Activated T-cell treated with anti-CD3 and anti-CD28 coated beads for 24 hours (primary cell): ENCODE measurements around the gene SCD5.

ENCODE experiments used
- DNase-seq: peaks from one replicate; pipeline ENCODE4 v3.0.0-alpha.2; 2020; ENCODE audit warnings: low read depth

The SCD5 gene

DNA sequence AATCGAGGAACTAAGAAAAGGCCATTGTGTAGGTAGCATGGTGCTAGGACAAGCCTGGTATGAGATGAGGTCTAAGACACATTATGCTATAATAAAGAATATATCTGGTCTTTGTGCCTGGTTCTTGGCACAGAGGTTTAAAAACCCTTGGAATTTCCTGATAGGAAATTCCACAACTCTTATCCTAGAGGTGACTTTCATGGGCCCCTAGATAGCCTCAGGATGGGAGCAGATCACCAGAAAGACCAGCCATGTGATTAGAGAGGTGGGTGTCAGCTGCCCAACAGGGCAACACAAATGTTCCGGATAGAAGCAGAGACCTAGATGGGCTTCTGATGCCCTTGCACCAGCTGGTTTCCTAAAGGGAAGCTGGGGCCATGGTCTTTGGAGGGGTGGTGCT lies 107.2 kb downstream of the SCD5 start:
- DNase-seq = no peak

- no peak for DNase-seq
Observed at GRCh38 chr4:82688091-82688795, 110.4 kb downstream of the SCD5 start.

GRCh38 chr4:82687531-82687930 lies 111.1 kb downstream of the SCD5 start:
- no peak for DNase-seq

GRCh38 chr4:82681754-82682153 lies 116.8 kb downstream of the SCD5 start:
- no peak for DNase-seq

- no peak for DNase-seq
Observed at GRCh38 chr4:82680834-82681233, 117.8 kb downstream of the SCD5 start.

DNA sequence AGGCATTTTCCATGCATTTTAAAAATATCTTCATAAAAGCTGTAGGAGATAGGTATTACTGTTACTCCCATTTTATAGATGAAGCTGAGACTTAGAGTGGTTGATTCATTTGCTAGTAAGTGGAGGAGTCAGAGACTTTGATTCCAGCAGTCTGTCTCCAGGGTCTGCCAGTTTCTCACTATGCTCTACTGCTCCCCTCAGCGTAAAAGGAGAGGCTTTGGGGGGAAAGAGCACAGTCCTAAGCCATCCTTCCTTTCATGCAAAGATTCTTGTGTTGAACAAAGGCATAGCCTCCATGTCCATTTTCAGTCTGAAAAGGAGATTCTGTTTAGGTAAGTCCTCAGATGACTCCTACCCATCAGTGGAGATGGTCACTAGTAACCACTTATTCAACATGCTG lies 119.1 kb downstream of the SCD5 start:
- DNase-seq = no peak

- DNase-seq = no peak
Observed at GRCh38 chr4:82678051-82678450, 120.5 kb downstream of the SCD5 start.

DNA sequence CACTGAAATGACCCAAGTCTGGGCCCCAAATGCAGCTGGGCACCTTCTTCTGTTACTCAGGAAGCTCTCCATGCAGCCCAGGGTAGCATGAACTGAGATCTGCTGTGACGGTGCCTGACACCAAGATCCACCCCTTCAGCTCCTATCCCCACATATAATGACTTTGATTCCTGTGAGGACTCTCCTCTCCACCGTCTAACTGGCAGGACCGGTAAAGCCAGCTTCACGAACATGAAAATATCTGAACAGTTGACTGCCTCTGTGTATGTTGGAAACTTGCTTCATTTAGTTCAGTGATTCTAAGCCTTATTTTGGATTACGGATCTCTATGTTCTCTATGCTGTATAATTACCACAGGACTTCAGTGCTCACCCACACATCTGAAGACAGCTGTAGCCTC lies 121.3 kb downstream of the SCD5 start:
- DNase-seq = no peak

- DNase-seq = no peak
Observed at GRCh38 chr4:82667761-82668480, 130.7 kb downstream of the SCD5 start.

DNA sequence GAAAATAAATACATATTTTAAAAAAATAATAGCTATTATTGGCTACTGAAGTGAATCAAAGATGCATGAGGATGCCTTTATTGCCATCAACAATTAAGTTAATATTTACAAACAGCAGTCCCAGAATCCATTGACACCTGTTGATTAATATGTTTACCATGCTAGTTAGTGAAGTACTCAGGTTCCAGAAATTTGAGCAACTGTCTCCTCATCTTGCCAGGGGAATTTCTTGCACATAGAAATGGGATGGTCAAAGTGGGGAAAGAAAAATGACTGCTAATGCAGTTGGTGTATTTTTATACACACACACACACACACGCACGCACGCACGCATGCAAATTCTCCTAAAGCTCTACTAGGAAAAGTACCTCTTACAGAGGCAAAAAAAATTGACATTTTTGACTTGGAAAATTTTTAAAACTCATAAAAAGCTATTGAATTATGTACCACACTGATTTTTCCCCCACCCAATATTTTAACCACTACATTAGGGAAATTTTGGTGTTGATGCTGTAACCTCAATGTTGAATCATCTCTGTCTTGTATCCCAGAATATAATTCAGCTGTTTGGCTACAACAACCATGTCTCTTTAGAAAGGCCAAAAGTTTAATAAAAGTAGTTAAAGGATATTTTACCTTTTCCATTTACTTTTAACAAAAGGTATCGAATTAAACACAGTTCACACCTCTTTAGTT lies 131.5 kb downstream of the SCD5 start:
- no peak for DNase-seq

GRCh38 chr4:82661181-82661992 lies 137.2 kb downstream of the SCD5 start:
- DNase-seq = no peak

- DNase-seq = no peak
Observed at GRCh38 chr4:82652062-82652461, 146.5 kb downstream of the SCD5 start.

- no peak for DNase-seq
Observed at GRCh38 chr4:82650868-82651267, 147.7 kb downstream of the SCD5 start.

- DNase-seq = no peak
Observed at GRCh38 chr4:82648356-82648755, 150.2 kb downstream of the SCD5 start.

DNA sequence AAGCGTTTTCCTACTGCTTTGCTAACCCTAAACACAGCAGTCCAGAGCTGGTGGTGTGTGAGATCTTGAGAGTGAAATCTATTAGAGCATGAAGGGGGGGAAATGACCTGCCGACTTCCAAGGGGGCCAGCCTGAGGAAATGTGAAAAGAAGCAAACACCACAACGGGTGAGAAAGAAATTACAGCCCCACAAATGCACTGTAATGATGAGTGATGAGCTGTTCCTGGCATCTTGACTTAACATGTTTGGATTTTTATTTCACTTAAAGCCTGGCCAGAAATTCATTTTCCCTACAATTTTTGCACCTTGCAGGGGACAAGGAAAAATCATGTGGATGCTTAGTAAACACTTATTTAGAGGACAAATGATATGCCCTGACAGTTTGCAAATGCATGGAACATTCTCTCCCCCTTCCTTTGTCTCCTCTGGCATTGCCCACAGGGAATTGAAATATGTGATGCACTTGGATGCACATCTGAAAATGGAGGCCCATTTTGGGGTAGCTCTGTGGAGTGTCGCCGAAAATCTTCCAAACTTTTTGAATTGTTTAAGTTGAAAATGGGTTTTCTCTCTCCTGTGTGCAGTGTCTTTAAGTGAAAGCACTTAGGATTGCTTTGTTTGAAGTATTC lies 152.5 kb downstream of the SCD5 start:
- DNase-seq = no peak

DNA sequence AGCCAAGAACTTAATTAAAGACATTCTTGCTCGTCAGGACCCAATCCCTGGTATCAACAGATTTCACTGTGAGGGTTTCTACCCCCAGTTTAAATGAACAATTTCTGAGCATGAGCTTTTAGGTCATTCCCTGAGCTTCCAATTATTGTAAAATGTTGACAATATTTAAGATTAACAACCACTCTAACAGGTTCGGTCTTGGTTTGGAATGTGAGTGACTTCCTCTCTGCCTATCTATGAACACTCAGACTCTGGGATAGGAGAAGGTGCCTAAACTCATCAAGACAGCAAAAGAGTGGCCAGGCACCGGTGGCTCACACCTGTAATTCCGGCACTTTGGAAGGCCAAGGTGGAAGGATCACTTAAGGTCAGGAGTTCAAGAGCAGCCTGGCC lies 153.9 kb downstream of the SCD5 start:
- DNase-seq = no peak

DNA sequence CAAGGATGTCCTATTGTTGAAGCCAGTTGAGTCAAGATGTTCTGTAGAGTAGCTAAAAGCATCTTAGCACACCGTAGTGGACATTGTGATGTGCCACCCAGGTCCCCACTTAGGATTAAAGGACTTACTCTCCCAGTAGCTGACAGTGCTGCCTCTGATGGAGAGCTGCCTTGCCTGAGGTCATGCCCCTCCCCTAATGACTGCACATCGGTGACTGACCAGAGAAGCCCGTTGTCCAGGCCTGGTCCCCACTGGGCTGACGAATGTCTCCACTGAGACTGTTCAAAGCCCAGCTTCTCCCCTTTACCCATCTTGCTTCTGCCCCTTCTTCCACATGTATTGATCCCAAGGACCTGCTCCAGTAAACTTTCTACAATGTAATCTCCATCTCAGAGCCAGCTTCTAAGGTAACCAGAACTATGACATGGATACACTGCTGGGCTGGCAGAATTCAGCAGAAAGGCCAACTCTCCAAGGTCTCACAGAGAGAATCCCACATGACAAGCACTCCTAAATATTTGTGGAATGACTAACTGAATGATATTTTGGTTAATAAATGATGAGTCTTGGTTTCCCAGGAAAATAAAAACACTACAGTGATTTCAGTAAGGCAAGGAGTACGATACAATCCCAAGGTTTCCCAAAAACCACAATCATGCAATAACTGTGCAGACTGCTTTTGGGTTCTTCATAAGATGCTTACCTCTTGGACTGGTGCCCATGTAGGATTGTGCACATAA lies 154.4 kb downstream of the SCD5 start:
- DNase-seq = no peak

DNA sequence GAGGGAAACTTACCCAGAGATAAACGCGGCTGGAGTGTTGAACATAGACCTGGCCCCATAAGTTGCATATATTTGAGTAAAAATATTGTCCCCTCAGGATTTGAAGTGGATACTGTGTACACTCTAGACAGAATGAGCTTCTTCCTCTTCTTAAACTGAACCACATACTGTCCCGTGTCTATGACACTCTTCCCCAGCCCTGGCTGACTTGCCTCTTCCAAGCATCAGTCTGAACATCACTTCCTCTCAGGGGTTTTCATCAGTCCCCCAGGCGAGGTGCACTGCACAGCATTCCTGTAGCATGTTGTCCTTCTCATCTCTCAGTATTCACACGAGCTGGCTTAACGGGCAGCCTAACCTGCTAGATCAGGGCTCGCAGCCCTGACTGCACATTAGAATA lies 156.3 kb downstream of the SCD5 start:
- no peak for DNase-seq

- no peak for DNase-seq
Observed at GRCh38 chr4:82640540-82640939, 158.1 kb downstream of the SCD5 start.

DNA sequence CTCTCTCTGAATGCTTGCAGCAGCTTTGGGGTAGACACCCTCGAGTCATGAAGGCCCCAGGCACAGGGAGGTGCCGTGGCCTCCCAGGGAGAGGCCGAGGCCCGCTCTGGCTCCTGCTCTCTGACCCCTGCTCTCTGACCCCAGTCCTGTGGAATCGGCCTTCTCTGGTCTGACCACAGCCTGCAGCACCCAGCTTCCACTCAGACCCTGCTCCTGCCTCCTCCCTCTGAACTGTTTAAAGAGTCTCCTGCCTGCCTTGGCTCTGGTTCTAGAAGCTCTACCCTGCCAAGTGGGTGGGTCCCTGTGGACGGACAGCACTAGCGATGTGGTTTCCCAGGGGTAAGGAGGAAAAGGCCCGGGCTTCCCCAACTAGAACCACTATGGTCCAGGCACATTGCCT lies 158.6 kb downstream of the SCD5 start:
- no peak for DNase-seq

GRCh38 chr4:82638479-82638878 lies 160.1 kb downstream of the SCD5 start:
- DNase-seq = no peak
